ENCODE data around the gene KCNMB1. TPM values are rescaled to one million over a fixed set of nuclear protein-coding genes. Genes with fewer than 3 reads are reported as not detected.

Gene KCNMB1
- total RNA-seq, 1 experiment from 2014 or later: 0.24 TPM

DNA sequence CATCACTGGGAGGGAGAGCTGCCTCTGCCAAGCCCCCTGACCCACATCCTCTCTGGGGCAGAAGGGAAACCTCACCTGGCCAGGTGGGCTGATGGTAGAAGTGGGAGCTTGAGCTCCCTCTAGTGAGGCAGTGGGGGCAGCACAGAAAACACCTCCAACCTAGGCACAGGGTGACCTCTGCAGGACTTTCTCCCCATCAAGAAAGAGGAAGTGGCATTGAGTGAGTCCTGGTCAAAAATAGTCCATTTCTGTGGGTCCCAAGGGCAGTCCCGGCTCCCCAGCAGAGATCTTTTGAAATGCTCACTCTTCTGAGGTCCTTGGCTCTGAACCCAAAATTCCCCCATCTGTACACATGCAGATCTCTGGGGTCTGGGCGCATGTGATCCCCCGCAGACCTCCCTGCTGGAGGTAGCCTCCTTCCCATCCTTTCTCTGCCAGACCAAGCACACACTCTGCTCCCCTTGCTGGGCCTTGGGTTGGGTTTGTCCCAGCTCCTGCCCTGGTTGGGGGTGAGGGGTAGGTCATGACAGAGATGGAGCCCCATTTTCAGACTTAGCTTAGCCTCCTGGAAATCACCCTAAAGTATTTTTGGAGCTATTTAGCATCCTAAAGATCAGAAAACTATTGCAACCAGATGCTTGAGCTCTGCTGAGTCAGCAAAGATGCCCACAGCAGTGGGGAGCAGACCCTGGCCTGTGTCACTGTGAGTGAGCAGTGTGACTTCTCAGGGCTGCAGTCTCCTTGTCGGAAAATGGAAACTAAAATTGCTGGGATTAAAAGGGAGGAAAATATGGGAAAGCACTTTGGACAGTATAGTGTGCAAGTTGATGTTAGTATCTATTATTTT, 50.0 kb downstream of the KCNMB1 start (continued):
- TF ChIP-seq, protein P1, sequence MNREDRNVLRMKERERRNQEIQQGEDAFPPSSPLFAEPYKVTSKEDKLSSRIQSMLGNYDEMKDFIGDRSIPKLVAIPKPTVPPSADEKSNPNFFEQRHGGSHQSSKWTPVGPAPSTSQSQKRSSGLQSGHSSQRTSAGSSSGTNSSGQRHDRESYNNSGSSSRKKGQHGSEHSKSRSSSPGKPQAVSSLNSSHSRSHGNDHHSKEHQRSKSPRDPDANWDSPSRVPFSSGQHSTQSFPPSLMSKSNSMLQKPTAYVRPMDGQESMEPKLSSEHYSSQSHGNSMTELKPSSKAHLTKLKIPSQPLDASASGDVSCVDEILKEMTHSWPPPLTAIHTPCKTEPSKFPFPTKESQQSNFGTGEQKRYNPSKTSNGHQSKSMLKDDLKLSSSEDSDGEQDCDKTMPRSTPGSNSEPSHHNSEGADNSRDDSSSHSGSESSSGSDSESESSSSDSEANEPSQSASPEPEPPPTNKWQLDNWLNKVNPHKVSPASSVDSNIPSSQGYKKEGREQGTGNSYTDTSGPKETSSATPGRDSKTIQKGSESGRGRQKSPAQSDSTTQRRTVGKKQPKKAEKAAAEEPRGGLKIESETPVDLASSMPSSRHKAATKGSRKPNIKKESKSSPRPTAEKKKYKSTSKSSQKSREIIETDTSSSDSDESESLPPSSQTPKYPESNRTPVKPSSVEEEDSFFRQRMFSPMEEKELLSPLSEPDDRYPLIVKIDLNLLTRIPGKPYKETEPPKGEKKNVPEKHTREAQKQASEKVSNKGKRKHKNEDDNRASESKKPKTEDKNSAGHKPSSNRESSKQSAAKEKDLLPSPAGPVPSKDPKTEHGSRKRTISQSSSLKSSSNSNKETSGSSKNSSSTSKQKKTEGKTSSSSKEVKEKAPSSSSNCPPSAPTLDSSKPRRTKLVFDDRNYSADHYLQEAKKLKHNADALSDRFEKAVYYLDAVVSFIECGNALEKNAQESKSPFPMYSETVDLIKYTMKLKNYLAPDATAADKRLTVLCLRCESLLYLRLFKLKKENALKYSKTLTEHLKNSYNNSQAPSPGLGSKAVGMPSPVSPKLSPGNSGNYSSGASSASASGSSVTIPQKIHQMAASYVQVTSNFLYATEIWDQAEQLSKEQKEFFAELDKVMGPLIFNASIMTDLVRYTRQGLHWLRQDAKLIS (CRISPR knock-in tag; IDR thresholded peaks at IDR 0.05; ENCODE audit: borderline replicate concordance): no peak
- TF ChIP-seq, protein P2, sequence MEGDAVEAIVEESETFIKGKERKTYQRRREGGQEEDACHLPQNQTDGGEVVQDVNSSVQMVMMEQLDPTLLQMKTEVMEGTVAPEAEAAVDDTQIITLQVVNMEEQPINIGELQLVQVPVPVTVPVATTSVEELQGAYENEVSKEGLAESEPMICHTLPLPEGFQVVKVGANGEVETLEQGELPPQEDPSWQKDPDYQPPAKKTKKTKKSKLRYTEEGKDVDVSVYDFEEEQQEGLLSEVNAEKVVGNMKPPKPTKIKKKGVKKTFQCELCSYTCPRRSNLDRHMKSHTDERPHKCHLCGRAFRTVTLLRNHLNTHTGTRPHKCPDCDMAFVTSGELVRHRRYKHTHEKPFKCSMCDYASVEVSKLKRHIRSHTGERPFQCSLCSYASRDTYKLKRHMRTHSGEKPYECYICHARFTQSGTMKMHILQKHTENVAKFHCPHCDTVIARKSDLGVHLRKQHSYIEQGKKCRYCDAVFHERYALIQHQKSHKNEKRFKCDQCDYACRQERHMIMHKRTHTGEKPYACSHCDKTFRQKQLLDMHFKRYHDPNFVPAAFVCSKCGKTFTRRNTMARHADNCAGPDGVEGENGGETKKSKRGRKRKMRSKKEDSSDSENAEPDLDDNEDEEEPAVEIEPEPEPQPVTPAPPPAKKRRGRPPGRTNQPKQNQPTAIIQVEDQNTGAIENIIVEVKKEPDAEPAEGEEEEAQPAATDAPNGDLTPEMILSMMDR (IDR thresholded peaks at IDR 0.05): peak; percentile 63

DNA sequence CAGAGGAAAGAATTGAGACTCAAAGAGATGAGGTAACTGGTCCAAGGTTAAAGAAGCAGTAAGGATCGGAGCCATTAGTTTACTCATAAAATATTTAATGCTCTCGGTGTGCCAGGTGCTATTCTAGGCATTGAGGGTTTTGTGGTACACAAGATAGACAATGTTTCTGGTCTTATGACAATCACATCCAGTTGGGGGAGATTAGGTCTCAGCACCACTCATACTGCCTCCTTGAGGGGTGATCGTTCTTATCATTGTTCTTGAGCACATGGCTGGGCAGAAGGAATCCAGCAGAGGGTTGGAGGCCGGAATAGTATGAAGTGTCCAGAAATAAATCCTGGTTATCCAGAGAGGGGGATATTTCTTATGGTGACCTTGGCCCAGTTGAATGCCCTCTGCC, 50.9 kb downstream of the KCNMB1 start:
- CTCF ChIA-PET: interaction anchor here (0.6 to 6.8 kb wide), 37 partner anchors 10 to 177 kb away, joined by 3 to 92 read pairs (median 5); partner anchors contain the start of genes C5orf58, KCNMB1 and LCP2
- POLR2A ChIA-PET: no interaction called here
- Mint-ChIP-seq H3K9me3 (peaks cover 14% of the 10 kb centered on the region), H3K27ac (no peak overlapping the region), H3K36me3 (peaks cover 12% of the 10 kb centered on the region), H3K4me1 (peaks cover 66% of the 10 kb centered on the region), H3K4me3 (no peak overlapping the region), H3K27me3 (ENCODE audit: low read depth) (no peaks in the 10 kb centered on the region; the same call in none of the 2 replicates)
- DNase-seq (ENCODE audit: low spot score): no peak
- no peak for ATAC-seq
- TF ChIP-seq MXD4 (CRISPR knock-in tag; IDR thresholded peaks at IDR 0.05; ENCODE audit: borderline replicate concordance) (no peak), SP1 (CRISPR knock-in tag; conservative IDR thresholded peaks at IDR 0.05) (no peak), PRRX2 (CRISPR knock-in tag; IDR thresholded peaks at IDR 0.05) (no peak), ZNF423 (CRISPR knock-in tag; IDR thresholded peaks at IDR 0.05) (no peak), IRF2 (CRISPR knock-in tag; IDR thresholded peaks at IDR 0.05; ENCODE audit: borderline replicate concordance, low read depth) (no peak), ZNF219 (CRISPR knock-in tag; IDR thresholded peaks at IDR 0.05; ENCODE audit: borderline replicate concordance) (no peak), NFE2L1 (CRISPR knock-in tag; IDR thresholded peaks at IDR 0.05) (no peak), TP53 (CRISPR knock-in tag; IDR thresholded peaks at IDR 0.05) (no peak)
- TF ChIP-seq, protein P3, sequence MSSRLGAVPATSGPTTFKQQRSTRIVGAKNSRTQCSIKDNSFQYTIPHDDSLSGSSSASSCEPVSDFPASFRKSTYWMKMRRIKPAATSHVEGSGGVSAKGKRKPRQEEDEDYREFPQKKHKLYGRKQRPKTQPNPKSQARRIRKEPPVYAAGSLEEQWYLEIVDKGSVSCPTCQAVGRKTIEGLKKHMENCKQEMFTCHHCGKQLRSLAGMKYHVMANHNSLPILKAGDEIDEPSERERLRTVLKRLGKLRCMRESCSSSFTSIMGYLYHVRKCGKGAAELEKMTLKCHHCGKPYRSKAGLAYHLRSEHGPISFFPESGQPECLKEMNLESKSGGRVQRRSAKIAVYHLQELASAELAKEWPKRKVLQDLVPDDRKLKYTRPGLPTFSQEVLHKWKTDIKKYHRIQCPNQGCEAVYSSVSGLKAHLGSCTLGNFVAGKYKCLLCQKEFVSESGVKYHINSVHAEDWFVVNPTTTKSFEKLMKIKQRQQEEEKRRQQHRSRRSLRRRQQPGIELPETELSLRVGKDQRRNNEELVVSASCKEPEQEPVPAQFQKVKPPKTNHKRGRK (CRISPR knock-in tag; IDR thresholded peaks at IDR 0.05; ENCODE audit: borderline replicate concordance): no peak
- TF ChIP-seq, protein P4, sequence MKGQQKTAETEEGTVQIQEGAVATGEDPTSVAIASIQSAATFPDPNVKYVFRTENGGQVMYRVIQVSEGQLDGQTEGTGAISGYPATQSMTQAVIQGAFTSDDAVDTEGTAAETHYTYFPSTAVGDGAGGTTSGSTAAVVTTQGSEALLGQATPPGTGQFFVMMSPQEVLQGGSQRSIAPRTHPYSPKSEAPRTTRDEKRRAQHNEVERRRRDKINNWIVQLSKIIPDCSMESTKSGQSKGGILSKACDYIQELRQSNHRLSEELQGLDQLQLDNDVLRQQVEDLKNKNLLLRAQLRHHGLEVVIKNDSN (CRISPR knock-in tag; IDR thresholded peaks at IDR 0.05): no peak

DNA sequence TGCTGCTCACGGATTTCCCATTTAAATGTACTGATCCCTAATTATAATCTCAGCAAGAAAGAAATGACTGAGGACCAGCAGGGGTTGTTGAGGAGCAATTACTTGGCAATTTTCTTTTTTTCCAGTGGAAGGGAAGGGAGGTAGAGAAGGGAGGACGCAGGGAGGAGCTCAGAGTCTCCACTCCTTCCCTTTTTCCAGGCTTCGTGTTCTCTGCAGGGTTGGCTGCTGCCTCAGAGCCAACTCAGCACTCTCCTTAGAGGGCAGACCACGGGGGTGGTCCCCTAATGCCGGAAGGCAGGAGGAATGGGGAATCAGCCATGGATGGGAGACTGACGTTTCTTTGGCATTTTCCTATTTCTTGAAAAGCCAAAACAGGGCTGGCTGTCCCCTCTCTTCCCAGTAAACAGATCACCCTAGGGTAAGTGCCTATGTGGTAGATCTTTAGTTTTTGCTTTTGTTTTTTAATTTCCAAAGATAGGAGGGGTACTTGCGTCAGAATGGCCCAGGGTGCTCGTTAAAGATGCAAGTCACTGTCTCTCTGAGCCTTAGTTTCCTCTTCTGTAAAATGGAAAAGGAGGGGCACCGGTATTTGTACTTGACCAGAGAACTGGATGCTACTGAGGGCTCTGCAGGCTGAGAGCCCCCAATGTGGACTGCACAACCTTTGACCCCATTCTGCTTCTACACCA, 52.0 kb downstream of the KCNMB1 start:
- Mint-ChIP-seq H3K9me3 (peaks cover 13% of the 10 kb centered on the region), H3K4me1 (peaks cover 78% of the 10 kb centered on the region), H3K27me3 (ENCODE audit: low read depth) (no peaks in the 10 kb centered on the region; the same call in none of the 2 replicates), H3K4me3 (no peak overlapping the region), H3K27ac (no peak overlapping the region), H3K36me3 (peaks cover 12% of the 10 kb centered on the region)
- ChIA-PET CTCF (interaction anchor here (1.0 to 6.8 kb wide), 4 partner anchors 27 to 111 kb away, joined by 3 to 92 read pairs (median 49); no protein-coding TSS in a partner anchor), POLR2A (no interaction called here)
- no peak for TF ChIP-seq CREM (CRISPR knock-in tag; IDR thresholded peaks at IDR 0.05)
- TF ChIP-seq, protein P5, sequence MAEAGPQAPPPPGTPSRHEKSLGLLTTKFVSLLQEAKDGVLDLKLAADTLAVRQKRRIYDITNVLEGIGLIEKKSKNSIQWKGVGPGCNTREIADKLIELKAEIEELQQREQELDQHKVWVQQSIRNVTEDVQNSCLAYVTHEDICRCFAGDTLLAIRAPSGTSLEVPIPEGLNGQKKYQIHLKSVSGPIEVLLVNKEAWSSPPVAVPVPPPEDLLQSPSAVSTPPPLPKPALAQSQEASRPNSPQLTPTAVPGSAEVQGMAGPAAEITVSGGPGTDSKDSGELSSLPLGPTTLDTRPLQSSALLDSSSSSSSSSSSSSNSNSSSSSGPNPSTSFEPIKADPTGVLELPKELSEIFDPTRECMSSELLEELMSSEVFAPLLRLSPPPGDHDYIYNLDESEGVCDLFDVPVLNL (CRISPR knock-in tag; IDR thresholded peaks at IDR 0.05; ENCODE audit: borderline replicate concordance, low read depth): no peak
- TF ChIP-seq OVOL2 (CRISPR knock-in tag; IDR thresholded peaks at IDR 0.05; ENCODE audit: borderline replicate concordance): no peak
- TF ChIP-seq ZNF416 (CRISPR knock-in tag; IDR thresholded peaks at IDR 0.05): no peak
- no peak for TF ChIP-seq TEAD1 (CRISPR knock-in tag; IDR thresholded peaks at IDR 0.05)
- no peak for TF ChIP-seq TP53 (CRISPR knock-in tag; IDR thresholded peaks at IDR 0.05)
- TF ChIP-seq ZBTB21 (CRISPR knock-in tag; IDR thresholded peaks at IDR 0.05; ENCODE audit: borderline replicate concordance): no peak
- TF ChIP-seq ZNF396 (CRISPR knock-in tag; IDR thresholded peaks at IDR 0.05; ENCODE audit: borderline replicate concordance): no peak
- ATAC-seq (peak; percentile 19), DNase-seq (ENCODE audit: low spot score) (no peak)
